HG02571 (cell line): ENCODE data around the gene GARRE1.

Source experiments
- ATAC-seq: cut with Tn5 transposase; IDR thresholded peaks from one replicate; pipeline ENCODE4 v1.9.1; 2021; ENCODE audit warnings: mild to moderate bottlenecking, moderate library complexity; ENCODE audit not compliant: unreplicated experiment

GARRE1 gene

DNA sequence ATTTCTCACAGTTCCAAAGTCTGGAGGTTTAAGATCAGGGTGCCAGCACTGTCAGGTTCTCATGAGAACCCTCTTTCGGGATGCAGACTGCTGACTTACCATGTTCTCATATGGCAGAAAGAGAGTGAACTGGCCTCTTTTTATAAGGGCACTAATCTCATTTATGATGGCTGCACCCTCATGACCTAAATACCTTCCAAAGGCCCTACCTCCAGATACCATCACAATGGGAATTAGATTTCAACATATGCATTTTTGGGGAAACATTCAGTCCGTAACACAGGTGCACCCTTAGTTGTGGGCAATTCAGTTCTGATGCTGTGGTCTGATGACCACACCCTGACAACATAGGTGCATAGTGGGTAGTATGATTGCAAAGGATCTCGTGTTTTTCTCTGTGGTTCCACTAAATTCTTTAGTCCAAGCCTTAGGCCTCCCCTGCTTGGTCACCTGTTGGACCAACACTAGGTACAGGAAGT is 33.3 kb downstream of the GARRE1 start:
- ATAC-seq = no peak

DNA sequence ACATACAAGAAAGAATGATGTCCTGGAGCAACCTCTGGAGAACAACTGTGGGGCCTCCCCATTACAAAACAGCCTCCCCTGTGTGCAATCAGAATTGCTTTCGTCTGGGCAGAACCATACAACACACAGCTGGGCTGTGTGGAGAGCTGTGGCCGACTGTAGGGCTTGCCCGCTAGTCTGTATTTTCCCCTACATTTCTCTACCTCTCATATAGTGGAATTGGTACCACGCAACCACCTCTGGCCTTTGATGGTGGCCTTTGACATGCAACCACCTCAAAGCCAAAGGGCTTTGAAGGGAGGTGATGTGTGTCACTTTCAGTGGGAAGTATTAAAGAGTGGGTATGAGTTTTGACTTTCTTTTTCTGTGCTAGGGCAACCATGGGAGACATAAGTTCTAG is 34.0 kb downstream of the GARRE1 start:
- no peak for ATAC-seq

DNA sequence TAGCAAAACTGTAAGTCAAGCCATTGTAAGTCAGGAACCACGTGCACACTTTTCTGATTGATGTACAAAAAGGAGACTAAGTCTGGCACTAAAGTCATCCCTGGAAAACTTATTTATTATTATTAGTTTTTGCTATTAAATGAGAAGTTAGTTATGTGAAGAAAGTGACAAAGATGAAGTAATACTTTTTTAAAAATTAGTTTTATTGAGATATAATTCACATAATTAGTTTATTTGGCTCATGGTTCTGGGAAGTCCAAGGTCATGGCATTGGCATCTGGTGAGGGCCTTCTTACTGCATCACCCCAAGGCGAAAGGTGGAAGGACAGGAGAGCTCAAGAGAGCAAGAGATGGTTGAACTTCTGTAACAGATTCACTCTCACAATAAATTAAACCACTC is 36.9 kb downstream of the GARRE1 start:
- ATAC-seq = no peak

DNA sequence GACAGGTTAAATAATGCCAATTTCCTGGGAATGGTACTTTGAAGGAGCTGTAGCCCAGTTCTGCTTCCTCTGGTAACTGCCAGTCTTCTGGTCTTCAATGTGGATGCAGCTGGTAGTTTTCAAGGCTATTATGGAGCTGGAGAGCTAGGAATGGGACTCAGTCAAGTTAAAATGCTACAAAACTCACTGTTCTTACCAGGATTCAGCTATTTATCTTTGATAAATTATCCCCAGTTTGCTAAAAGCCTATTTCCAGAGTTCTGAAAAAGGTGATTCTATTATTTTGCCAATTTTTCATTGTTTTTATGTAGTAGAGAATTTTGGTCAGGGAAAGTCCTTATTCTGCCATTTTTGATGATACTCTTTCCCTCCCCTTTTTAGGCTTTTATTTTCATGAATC is 40.7 kb downstream of the GARRE1 start:
- ATAC-seq = no peak

DNA sequence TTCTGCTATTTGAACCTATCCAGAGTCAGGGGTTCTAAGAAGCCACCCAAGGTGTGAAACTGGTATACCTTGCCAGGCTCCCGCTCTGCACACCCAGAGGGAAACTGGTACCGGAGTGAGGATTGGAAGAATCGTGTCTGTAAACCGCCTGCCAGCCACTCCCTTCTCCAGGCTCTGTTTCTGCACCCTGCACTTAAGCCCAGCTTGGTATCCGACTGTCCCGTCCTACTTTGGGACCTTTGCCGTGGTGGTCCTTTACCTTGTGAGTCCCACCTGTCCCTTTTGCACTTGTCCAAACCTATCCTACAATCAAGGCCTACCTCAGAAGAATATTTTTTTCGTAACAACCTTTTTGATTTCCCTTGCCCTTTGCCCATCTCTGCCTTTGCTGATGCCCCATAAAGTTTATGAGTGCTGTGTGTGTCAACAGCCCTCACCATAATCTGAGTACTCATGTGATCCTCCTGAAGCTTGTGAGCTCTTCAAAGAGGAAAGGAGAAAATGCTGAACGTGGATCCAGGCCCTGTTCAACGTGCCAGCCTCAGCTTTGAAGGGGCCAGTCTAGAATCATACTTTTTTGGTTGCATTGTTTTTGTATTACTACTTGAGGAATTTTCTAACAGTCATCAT is 44.7 kb downstream of the GARRE1 start:
- ATAC-seq = no peak

DNA sequence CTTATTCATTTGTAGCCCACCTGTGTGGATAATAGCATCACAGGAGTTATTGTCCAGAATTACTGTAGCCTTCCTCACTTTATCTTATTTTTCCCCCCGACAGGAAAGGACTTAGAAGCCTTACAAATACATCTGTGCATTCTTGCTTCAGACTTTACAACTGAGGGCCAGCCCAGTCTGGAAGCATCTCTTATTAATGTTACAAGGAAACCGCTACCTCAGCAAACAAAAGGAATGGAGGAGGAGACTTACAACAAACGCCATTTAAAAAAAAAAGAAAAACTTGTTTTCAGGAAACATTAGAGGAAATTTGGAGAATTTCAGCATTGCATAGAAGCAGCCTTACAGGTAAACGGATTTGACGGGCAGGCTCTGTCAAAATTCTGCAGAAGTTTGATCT is 45.2 kb downstream of the GARRE1 start:
- no peak for ATAC-seq

DNA sequence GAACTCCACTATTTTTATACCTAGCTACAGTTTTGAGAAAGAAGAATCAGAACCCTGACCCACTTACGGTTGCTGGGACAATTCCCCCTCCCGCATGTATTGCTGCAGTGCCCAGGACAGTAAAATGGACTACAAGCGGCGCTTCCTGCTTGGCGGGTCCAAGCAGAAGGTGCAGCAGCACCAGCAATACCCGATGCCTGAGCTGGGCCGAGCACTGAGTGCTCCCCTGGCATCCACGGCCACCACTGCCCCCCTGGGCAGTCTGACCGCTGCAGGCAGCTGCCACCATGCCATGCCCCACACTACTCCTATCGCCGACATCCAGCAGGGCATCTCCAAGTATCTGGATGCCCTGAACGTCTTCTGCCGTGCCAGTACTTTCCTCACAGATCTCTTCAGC is 46.0 kb downstream of the GARRE1 start:
- no peak for ATAC-seq

DNA sequence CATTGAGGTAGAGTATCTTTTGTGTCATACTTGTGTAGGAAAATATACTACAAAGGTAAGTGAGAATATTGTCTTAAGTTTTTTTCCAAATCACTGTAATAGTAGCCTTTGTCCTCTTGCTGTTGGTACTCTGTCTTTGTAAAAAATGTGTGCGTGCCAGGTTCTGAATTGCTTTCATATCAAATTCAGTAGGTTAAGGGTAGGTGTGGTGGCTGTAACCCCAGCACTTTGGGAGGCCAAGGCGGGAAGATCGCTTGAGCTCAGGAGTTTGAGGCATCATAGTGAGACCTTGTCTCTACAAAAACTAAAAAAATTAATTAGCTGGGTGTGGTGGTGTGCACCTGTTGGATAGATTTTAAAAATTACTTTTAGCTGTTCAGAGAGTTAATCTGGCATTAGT is 46.6 kb downstream of the GARRE1 start:
- no peak for ATAC-seq
